Ovary (tissue), 3 donors: Measurements from ENCODE around the gene WNT3.

ENCODE experiments used
- CTCF ChIP-seq, 3 donors: fragments of 450-650 bp in 2 of 3; fragments of 200-600 bp in 1 of 3; IDR thresholded peaks; one replicate each; pipeline versions ENCODE4 v1.5.1 to v1.8.0; 2016 to 2022; ENCODE audit warnings: antibody characterized with exemption in 3 of 3, mild to moderate bottlenecking in 1 of 3
- POLR2A ChIP-seq: fragments of 450-650 bp; IDR thresholded peaks from one replicate; pipeline ENCODE4 v1.6.1; 2017; ENCODE audit warnings: antibody characterized with exemption, mild to moderate bottlenecking, moderate library complexity
- donor health status: DM: no; HTN: no; CAD: no.

GRCh38 chr17:46787478-46787877 lies 31.0 kb downstream of the WNT3 start:
- TF ChIP-seq CTCF (IDR thresholded peaks at IDR 0.05) (no peak), POLR2A (no peak)
